NCI-H748 (cell line): ENCODE measurements around the gene B9D2.

Experiments used
- DNase-seq: peaks from one replicate; lab custom pipeline; 2025; ENCODE audit not compliant: unreplicated experiment; lab: John Stamatoyannopoulos, UW

B9D2 gene

DNA sequence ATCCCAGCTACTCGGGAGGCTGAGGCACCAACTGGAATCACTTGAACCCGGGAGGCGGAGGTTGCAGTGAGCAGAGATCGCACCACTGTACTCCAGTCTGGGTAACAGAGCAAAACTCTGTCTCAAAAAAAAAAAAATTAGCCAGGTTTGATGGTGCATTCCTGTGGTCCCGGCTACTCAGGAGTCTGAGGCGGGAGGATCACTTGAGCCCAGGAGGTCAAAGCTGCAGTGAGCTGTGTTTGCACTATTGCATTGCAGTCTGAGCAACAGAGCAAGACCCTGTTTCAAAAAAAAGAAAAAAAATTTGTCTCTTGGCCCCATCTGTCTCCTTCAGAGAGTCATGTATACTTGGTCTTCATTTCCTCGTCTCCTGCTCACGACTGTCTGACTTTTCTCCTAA is 52.3 kb downstream of the B9D2 start:
- DNase-seq: no peak

- no peak for DNase-seq
Measured at GRCh38 chr19:41311072-41311471, 52.9 kb downstream of the B9D2 start.

GRCh38 chr19:41310033-41310831 is 53.7 kb downstream of the B9D2 start, which contains the start of gene CCDC97:
Gene CCDC97 (plus strand): TSS chr19:41310172. CDS start chr19:41310311, 139 bp downstream.
- peak; percentile 92 for DNase-seq

DNA sequence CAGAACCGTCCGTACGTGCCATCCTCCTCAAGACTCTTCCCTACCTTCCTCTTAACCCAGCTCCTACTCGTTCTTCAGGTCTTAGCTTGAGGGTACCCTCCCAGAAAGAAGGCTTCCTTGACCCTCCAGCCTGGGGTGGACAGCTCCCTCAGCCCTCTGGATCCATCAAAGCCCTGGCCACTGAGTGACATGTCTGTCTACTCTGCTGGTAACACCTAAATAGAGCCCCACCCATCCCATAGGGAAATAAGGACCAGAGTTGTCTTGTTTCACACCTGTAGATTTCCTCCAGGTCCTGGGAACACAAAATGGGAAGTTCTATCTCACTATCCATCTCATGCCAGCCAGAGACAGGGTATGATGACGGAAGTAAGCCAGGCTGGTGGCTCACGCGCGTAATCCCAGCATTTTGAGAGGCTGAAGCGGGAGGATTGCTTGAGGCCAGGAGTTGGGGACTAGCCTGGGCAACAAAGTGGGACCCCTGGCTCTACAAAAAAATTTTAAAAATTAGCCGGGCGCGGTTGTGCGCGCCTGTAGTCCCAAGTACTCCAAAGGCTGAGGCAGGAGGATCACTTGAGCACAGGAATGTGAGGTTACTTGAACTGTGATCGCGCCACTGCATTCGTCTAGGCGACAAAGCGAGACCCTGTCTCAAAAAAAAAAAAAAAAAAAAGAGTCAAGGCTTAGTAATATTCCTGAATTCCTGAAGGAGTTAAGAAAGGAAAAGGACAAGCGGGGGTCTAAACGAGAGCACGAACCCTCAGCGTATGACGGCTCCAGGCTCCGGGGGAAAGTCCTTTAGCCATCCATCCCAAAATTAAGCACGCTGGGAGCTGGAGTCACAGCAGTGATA is 54.5 kb downstream of the B9D2 start:
- peak; percentile 37 for DNase-seq

DNA sequence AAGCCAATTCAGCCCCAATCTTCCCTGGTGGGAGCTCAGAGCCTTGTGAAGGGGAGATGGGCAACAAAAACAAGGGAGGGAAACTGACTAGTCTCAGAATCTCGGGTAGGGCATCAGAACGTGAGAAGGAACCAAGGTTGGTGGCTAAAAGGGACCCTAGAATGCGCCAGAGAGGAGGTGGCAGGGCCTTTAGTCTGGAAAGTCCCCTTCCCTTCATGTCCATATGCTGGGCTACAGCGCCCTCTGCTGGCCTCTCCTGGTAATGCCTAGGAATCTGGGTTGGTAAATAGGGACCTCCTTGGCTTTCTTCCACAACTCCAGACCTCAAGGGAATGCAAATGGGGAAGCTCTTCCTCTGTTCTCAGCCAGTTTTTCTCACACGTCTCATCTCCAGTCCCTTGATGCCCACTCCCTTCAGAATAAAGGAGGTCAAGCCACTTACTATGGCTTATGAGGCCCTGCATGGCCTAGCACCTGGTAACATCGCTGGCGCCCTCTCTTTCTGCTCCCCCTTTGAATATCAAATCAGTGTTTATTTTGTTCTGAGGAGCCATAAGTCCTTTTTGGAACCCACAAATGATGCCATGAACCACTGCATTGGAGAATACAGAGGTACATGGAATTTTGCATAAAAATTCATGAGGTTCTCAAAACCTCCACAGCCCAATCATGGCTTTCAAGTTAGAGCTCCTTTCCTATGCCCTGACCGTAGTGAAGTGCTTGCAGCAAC is 55.3 kb downstream of the B9D2 start:
- DNase-seq: peak; percentile 86

- DNase-seq: no peak
Measured at GRCh38 chr19:41307954-41308449, 55.9 kb downstream of the B9D2 start.

GRCh38 chr19:41307090-41307875 is 56.7 kb downstream of the B9D2 start:
- DNase-seq: no peak

- no peak for DNase-seq
Measured at GRCh38 chr19:41305927-41306793, 57.8 kb downstream of the B9D2 start.

- no peak for DNase-seq
Measured at GRCh38 chr19:41304706-41305483, 59.1 kb downstream of the B9D2 start.
